Peyer's patch (tissue), 4 donors: ENCODE data around the gene BAD.

ENCODE experiments used
- POLR2A ChIP-seq, 2 donors: fragments of 450-650 bp; IDR thresholded peaks; one replicate each; pipeline ENCODE4 v1.5.1; 2017; ENCODE audit warnings: antibody characterized with exemption in 2 of 2, mild to moderate bottlenecking in 2 of 2, moderate library complexity in 2 of 2
- TF ChIP-seq, protein P1 (sequence below), 6 experiments: fragments of 450-650 bp in 4 of 6; fragments of 200-600 bp in 2 of 6; sonication (generic) in 1 of 6; IDR thresholded peaks; one replicate each; pipeline ENCODE4 v1.5.1; 2017 to 2019; ENCODE audit warnings: antibody characterized with exemption in 6 of 6, mild to moderate bottlenecking in 3 of 6, moderate library complexity in 1 of 6

DNA sequence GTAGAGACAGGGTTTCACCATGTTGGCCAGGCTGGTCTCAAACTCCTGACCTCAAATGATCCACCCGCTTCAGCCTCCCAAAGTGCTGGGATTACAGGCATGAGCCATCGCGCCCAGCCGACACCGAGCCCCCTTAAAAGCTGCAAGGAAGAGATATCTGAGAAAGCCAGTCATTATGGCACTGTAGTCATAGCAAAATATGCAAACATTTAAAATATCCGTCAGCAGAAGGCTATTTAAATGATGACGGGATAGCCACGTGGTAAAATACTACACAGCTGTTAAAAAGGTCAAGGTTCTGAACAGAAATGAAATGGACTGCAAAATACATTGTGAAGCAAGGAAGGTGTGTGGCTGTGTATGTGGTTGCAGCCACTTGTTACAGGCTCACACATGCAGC, 49.1 kb upstream of the BAD start:
- TF ChIP-seq, protein P1, sequence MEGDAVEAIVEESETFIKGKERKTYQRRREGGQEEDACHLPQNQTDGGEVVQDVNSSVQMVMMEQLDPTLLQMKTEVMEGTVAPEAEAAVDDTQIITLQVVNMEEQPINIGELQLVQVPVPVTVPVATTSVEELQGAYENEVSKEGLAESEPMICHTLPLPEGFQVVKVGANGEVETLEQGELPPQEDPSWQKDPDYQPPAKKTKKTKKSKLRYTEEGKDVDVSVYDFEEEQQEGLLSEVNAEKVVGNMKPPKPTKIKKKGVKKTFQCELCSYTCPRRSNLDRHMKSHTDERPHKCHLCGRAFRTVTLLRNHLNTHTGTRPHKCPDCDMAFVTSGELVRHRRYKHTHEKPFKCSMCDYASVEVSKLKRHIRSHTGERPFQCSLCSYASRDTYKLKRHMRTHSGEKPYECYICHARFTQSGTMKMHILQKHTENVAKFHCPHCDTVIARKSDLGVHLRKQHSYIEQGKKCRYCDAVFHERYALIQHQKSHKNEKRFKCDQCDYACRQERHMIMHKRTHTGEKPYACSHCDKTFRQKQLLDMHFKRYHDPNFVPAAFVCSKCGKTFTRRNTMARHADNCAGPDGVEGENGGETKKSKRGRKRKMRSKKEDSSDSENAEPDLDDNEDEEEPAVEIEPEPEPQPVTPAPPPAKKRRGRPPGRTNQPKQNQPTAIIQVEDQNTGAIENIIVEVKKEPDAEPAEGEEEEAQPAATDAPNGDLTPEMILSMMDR (IDR thresholded peaks at IDR 0.05) = no peak
- TF ChIP-seq POLR2A (IDR thresholded peaks at IDR 0.05) = no peak
